ENCODE measurements around the gene ITPR2.

ITPR2 gene

GRCh38 chr12:26728205-26729050 lies 104.6 kb downstream of the ITPR2 start:
- DNase-seq, result no peak

GRCh38 chr12:26727482-26728204 lies 105.4 kb downstream of the ITPR2 start:
- no peak for DNase-seq

GRCh38 chr12:26726956-26727355 lies 106.0 kb downstream of the ITPR2 start:
- no peak for DNase-seq

- no peak for DNase-seq
These were observed 107.6 kb downstream of the ITPR2 start for GRCh38 chr12:26725276-26725916.

GRCh38 chr12:26724309-26724702 lies 108.7 kb downstream of the ITPR2 start:
- DNase-seq, result no peak

GRCh38 chr12:26723379-26724308 lies 109.3 kb downstream of the ITPR2 start:
- DNase-seq, result no peak

- DNase-seq, result no peak
These were observed 111.2 kb downstream of the ITPR2 start for GRCh38 chr12:26721800-26722199.

GRCh38 chr12:26719852-26720251 lies 113.1 kb downstream of the ITPR2 start:
- DNase-seq, result no peak

GRCh38 chr12:26717757-26718156 lies 115.2 kb downstream of the ITPR2 start:
- no peak for DNase-seq

- no peak for DNase-seq
These were observed 117.8 kb downstream of the ITPR2 start for GRCh38 chr12:26715232-26715631.

- no peak for DNase-seq
These were observed 119.1 kb downstream of the ITPR2 start for GRCh38 chr12:26713885-26714383.

GRCh38 chr12:26712892-26713291 lies 120.1 kb downstream of the ITPR2 start:
- DNase-seq, result no peak

- DNase-seq, result no peak
These were observed 121.4 kb downstream of the ITPR2 start for GRCh38 chr12:26711569-26711968.

GRCh38 chr12:26711072-26711471 lies 121.9 kb downstream of the ITPR2 start:
- DNase-seq, result no peak

- DNase-seq, result no peak
These were observed 127.1 kb downstream of the ITPR2 start for GRCh38 chr12:26705851-26706250.

- DNase-seq, result no peak
These were observed 128.1 kb downstream of the ITPR2 start for GRCh38 chr12:26704684-26705460.

- no peak for DNase-seq
These were observed 128.8 kb downstream of the ITPR2 start for GRCh38 chr12:26704214-26704613.

GRCh38 chr12:26702741-26703140 lies 130.3 kb downstream of the ITPR2 start:
- no peak for DNase-seq

GRCh38 chr12:26701604-26702215 lies 131.3 kb downstream of the ITPR2 start:
- DNase-seq, result peak; percentile 56

- DNase-seq, result no peak
These were observed 132.6 kb downstream of the ITPR2 start for GRCh38 chr12:26700430-26700829.

- DNase-seq, result no peak
These were observed 133.8 kb downstream of the ITPR2 start for GRCh38 chr12:26699237-26699636.

Data from NCI-H1694 (cell line).